Smooth muscle cell (in vitro differentiated cells): ENCODE data around the gene ITM2C. TPM values are rescaled to one million over a fixed set of nuclear protein-coding genes. Genes with fewer than 3 reads are reported as not detected.

Source experiments
- DNase-seq: peaks from one replicate; lab custom pipeline; 2025; ENCODE audit not compliant: unreplicated experiment; lab: John Stamatoyannopoulos, UW
- H2AFZ ChIP-seq: fragments of 200-600 bp; sonication (generic); 2 replicates; pipeline ENCODE4 v1.6.0; 2016; ENCODE audit warnings: antibody characterized with exemption, low read depth, mild to moderate bottlenecking
- H3F3A ChIP-seq: fragments of 200-600 bp; sonication (generic); 2 replicates; pipeline ENCODE4 v1.6.0; 2017; ENCODE audit warnings: antibody characterized with exemption, low read depth
- H3K27ac ChIP-seq: fragments of 200-600 bp; sonication (generic); 2 replicates; pipeline ENCODE4 v1.5.1; 2016; ENCODE audit warnings: low read depth, mild to moderate bottlenecking
- H3K27me3 ChIP-seq: fragments of 200-600 bp; sonication (generic); 2 replicates; pipeline ENCODE4 v1.6.1; 2016; ENCODE audit warnings: low read depth, mild to moderate bottlenecking
- H3K36me3 ChIP-seq: fragments of 200-600 bp; sonication (generic); 2 replicates; pipeline ENCODE4 v1.5.1; 2016; ENCODE audit warnings: low read depth
- H3K4me1 ChIP-seq: fragments of 200-600 bp; sonication (generic); 2 replicates; pipeline ENCODE4 v1.5.1; 2016; ENCODE audit warnings: low read depth
- H3K4me2 ChIP-seq: fragments of 200-600 bp; sonication (generic); 2 replicates; pipeline ENCODE4 v1.6.0; 2016; ENCODE audit warnings: mild to moderate bottlenecking
- H3K4me3 ChIP-seq: fragments of 200-600 bp; sonication (generic); 2 replicates; pipeline ENCODE4 v1.5.1; 2016; ENCODE audit warnings: mild to moderate bottlenecking
- H3K79me2 ChIP-seq: fragments of 200-600 bp; sonication (generic); 2 replicates; pipeline ENCODE4 v1.6.0; 2016; ENCODE audit warnings: low read depth, mild to moderate bottlenecking
- H3K9ac ChIP-seq: fragments of 200-600 bp; sonication (generic); 2 replicates; pipeline ENCODE4 v1.6.0; 2016; ENCODE audit warnings: low read depth
- H3K9me3 ChIP-seq: fragments of 200-600 bp; sonication (generic); replicated peaks from 2 replicates; pipeline ENCODE4 v1.5.1; 2016; ENCODE audit warnings: low read depth
- H4K20me1 ChIP-seq: fragments of 200-600 bp; sonication (generic); 2 replicates; pipeline ENCODE4 v1.6.0; 2016; ENCODE audit warnings: low read depth
- WGBS: methylation state at CpG from one replicate; pipeline ENCODE4 v1.1.7; 2016; ENCODE audit warnings: low lambda C conversion rate; 5-methylcytosine and 5-hydroxymethylcytosine counted together
- polyA plus RNA-seq: library from polyadenylated mRNA; unstranded; fragments of >200 nt; fragmentation: Nextera tagmentation; extraction: Ambion mirVana; gene quantifications from 2 replicates; pipeline ENCODE4 v1.2.1, GENCODE V29; 2016
- total RNA-seq: library from RNA; depleted of rRNA; stranded (reverse); fragments of >200 nt; gene quantifications from 2 replicates; pipeline ENCODE4 v1.2.3, GENCODE V29; 2014
- TF ChIP-seq, protein P1 (sequence below): fragments of 200-600 bp; sonication (generic); IDR thresholded peaks from 2 replicates; pipeline ENCODE4 v1.5.1; 2017; ENCODE audit warnings: borderline replicate concordance, mild to moderate bottlenecking, antibody characterized with exemption; ENCODE audit not compliant: insufficient read depth, poor library complexity, severe bottlenecking

Gene ITM2C
- total and polyA plus RNA-seq, 2 experiments from 2014 or later: 344 to 600 TPM

GRCh38 chr2:230821261-230821990 is 43.3 kb upstream of the ITM2C start:
- TF ChIP-seq, protein P1, sequence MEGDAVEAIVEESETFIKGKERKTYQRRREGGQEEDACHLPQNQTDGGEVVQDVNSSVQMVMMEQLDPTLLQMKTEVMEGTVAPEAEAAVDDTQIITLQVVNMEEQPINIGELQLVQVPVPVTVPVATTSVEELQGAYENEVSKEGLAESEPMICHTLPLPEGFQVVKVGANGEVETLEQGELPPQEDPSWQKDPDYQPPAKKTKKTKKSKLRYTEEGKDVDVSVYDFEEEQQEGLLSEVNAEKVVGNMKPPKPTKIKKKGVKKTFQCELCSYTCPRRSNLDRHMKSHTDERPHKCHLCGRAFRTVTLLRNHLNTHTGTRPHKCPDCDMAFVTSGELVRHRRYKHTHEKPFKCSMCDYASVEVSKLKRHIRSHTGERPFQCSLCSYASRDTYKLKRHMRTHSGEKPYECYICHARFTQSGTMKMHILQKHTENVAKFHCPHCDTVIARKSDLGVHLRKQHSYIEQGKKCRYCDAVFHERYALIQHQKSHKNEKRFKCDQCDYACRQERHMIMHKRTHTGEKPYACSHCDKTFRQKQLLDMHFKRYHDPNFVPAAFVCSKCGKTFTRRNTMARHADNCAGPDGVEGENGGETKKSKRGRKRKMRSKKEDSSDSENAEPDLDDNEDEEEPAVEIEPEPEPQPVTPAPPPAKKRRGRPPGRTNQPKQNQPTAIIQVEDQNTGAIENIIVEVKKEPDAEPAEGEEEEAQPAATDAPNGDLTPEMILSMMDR: no peak
- no peaks in the 10 kb centered on the region for H4K20me1 ChIP-seq
- no peaks in the 10 kb centered on the region for H3K79me2 ChIP-seq
- DNase-seq: no peak
- H3K4me3 ChIP-seq: no peak overlapping the region
- H3K4me2 ChIP-seq: no peak overlapping the region
- H3K36me3 ChIP-seq: no peaks in the 10 kb centered on the region
- no peaks in the 10 kb centered on the region for H3F3A ChIP-seq
- H3K9me3 ChIP-seq: no peaks in the 10 kb centered on the region
- no peak overlapping the region for H3K9ac ChIP-seq
- no peak overlapping the region for H3K27ac ChIP-seq
- H3K4me1 ChIP-seq: no peaks in the 10 kb centered on the region
- H3K27me3 ChIP-seq: no peaks in the 10 kb centered on the region
- H2AFZ ChIP-seq: no peak overlapping the region
- WGBS: 86% methylated on average over 18 of the region's 18 CpGs

GRCh38 chr2:230821991-230822520 is 42.7 kb upstream of the ITM2C start:
- H4K20me1 ChIP-seq: no peaks in the 10 kb centered on the region
- no peaks in the 10 kb centered on the region for H3K36me3 ChIP-seq

DNA sequence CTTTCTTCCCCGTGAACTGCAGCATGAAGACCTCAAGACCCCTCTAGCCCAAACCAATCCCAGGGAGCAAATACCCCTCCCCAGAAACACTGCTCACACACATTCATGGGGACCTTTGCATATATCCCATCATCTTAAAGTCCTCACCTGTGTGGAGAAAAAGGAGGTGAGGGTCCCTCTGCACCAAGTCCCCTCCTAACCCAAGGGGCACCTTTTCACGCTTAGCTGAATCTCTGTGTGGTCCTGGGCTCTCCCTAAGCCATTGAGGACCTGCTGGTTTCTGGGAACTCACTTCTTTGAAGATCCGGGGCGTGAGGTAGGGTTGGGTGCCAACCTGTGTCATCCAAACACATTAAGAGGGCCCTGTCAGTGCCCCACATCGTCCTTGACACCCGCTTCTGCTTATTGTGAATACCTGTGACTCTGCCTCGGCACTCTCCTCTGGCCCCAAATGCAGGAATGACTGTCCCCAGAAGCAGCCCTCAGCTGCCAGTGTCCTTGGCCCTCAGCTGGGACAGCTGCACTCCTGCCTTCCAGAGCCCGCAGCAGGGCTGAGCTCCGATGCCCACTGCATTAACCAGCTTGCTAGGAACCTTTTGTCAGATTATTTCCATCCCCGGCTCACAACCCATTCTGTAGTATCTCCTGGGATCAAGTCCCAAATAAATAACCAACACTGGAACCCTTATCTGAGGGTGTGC is 41.3 kb upstream of the ITM2C start:
- TF ChIP-seq, protein P1: no peak
- H3K4me2 ChIP-seq: no peak overlapping the region
- H3K4me1 ChIP-seq: no peaks in the 10 kb centered on the region
- no peaks in the 10 kb centered on the region for H4K20me1 ChIP-seq
- no peak overlapping the region for H2AFZ ChIP-seq
- H3K9me3 ChIP-seq: no peaks in the 10 kb centered on the region
- WGBS: 87% methylated on average over 10 of the region's 10 CpGs
- H3K9ac ChIP-seq: no peak overlapping the region
- H3K4me3 ChIP-seq: no peak overlapping the region
- no peak for DNase-seq
- H3F3A ChIP-seq: no peaks in the 10 kb centered on the region
- no peaks in the 10 kb centered on the region for H3K36me3 ChIP-seq
- H3K27me3 ChIP-seq: no peaks in the 10 kb centered on the region
- no peaks in the 10 kb centered on the region for H3K79me2 ChIP-seq
- H3K27ac ChIP-seq: no peak overlapping the region

More at GRCh38 chr2:230821991-230822520, 42.7 kb upstream of the ITM2C start:
- 97% methylated on average over 13 of the region's 13 CpGs for WGBS
- H2AFZ ChIP-seq: no peak overlapping the region
- H3K27me3 ChIP-seq: no peaks in the 10 kb centered on the region
- no peaks in the 10 kb centered on the region for H3F3A ChIP-seq
- no peak overlapping the region for H3K9ac ChIP-seq
- TF ChIP-seq, protein P1: no peak
- no peak overlapping the region for H3K27ac ChIP-seq
- H3K4me3 ChIP-seq: no peak overlapping the region
- no peaks in the 10 kb centered on the region for H3K79me2 ChIP-seq
- no peak overlapping the region for H3K4me2 ChIP-seq
- H3K9me3 ChIP-seq: no peaks in the 10 kb centered on the region
- no peak for DNase-seq
- H3K4me1 ChIP-seq: no peaks in the 10 kb centered on the region
